Mammary epithelial cell (primary cell): ENCODE results near the gene BET1.

Experiments
- CTCF ChIP-seq, 2 donors: IDR thresholded peaks in 1 of 2; conservative IDR thresholded peaks in 1 of 2; 2 replicates each; pipeline ENCODE4 v1.5.1; 2011 to 2012; ENCODE audit warnings: inconsistent platforms in 2 of 2, low read length in 2 of 2, mild to moderate bottlenecking in 2 of 2, control low read depth in 1 of 2, low read depth in 1 of 2; ENCODE audit not compliant: insufficient read depth in 1 of 2; ENCODE audit errors: extremely low read depth in 1 of 2
- EZH2 ChIP-seq: IDR thresholded peaks from 2 replicates; pipeline ENCODE4 v1.6.1; 2012; ENCODE audit warnings: low read length, inconsistent platforms, borderline replicate concordance

DNA sequence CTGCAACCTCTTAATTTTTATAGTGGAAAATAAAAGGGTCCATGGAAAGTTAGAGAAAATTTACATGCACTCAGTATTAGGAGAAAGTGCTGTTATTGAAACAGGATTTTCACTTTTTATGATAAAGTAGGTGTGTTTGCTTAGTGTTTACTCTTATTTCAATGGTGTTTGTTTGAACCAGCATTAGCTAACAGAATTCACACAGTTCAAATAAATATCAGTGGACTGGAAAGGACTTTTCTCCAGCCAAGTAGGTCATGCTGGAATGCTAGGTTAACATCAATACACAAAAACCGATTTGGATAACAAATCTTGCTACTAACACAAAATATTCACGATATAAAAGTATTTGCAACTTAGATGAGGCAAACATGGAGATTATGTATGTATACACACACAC lies 49.4 kb upstream of the BET1 start:
- TF ChIP-seq CTCF (conservative IDR thresholded peaks at IDR 0.05 in 1 of 2, IDR thresholded peaks at IDR 0.05 in 1 of 2; ENCODE audit: extremely low read depth in 1 of 2, insufficient read depth in 1 of 2, low read depth in 1 of 2, low read length in 2 of 2): no peak
- no peak for TF ChIP-seq EZH2
